HG02759 (cell line): Measurements from ENCODE around the gene SLC30A2.
A peak's percentile ranks its signal among the peaks of the same experiment; 100 is the strongest.

ENCODE experiments used
- ATAC-seq: cut with Tn5 transposase; IDR thresholded peaks from one replicate; pipeline ENCODE4 v1.9.1; 2021; ENCODE audit warnings: mild to moderate bottlenecking, moderate library complexity; ENCODE audit not compliant: unreplicated experiment

The SLC30A2 gene

GRCh38 chr1:25999041-25999800 is 46.7 kb downstream of the SLC30A2 start:
- ATAC-seq: no peak

- ATAC-seq: peak; percentile 97
Measured at GRCh38 chr1:25997828-25998761, 47.8 kb downstream of the SLC30A2 start, which contains the start of gene PAFAH2. PAFAH2 (minus strand) TSS chr1:25998063; CDS start chr1:25990816, 7,247 bp downstream.

DNA sequence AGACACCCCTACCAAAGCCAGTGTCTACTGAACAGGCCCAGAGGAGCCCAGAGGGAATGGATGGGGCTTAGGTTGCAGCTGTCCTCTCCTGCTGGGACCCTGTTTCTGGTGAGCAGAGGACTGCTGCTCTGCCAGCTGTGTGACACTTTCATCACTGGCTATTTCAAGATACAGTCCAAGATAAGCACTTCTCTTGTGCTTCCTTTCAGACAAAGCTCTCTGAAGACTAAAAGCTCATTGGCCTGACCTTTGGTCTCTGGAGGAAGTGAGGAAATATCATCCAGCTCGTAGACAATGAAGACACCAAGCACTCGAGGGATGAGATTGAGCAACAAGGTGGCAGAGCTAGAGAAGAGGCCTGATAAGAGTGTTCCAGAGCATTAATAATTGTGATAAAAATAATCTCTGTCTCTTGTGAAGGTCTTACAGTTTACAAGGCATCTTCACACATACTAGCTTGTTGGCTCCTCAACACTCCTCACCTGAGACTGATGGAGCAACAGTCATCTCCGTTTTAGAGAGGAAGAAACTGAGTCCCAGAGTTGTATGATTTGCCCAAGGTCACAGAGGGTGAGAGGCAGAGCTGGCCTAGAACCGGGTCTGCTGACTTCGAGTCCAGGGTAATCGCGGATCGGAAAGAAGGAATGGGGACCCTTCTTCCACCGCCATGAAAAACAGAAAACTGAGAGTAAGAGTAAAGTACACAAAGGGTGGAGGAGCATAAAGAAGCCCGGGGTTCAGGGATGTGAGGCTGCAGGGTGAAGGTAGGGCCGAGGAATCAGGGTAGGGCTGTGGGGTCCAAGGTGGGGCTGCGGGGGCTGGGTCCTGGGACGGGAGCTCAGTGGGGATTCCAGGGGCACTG is 48.7 kb downstream of the SLC30A2 start:
- ATAC-seq: no peak

DNA sequence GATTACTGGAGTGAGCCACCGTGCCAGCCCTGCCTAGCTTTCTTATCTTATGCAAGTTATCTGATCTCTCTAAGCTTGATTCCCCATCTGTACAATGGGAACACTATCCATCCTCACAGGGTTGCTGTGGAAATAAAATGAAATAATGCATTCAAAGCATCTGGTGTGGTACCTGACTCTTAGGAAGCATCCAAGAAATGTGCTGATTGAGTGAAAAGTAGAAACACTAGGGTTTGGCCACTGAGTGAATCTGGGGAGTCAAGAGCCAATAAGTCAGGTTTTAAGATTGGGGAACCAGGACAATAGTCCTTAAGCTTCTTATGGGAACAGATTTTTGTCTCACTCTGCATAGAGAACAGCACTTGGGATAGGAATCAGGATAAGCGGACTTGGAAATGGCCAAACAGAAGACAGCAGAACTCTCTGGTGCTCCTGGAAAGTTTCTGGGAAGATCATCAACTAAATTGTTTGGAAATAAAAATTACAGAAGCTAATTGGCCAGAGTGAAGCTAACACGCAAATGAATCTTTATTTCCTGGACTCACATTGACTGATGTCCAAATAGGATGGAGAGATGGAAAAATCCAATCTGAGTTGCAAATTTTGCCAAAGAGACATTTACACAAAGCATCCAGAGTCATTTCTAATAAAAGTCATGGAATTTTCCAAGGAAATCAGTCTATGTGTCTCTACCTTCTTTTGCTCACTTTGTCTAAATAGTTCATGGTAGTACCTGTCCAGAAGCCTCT is 51.3 kb downstream of the SLC30A2 start:
- ATAC-seq: no peak

DNA sequence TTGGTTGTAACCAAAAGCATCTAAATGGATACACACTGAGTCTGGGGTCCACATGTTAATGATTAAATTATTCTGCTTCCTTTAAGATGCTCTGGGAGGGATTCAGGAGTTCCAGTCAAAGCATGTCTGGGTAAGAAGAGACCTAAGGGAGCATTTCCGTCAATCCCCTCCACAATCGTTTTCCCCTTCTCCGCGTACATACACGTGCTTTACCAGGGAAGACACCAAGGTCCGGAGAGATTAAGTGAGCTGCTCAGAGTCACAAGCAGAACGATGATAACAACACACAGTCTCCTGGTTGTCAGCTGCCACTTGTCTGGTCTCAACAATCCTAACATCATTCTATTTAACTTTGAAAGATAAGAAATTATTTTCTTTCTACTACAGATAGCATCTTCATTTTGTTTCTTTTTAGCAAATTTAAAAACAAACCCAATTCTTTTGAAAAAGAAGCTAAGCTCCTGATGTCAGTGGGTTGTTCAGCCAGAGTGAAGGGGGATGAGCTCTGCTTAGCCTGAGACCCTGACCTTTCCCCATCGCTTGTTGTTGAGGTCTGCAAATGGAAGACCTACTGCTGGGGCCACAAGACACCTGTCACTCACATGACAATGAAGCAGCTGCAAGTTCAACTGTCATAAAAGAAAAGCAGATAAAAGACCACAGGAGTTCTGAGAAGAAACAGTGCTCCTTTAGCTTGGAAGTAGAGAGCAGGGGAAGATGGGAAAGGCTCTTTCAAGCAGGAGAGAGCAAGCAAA is 52.5 kb downstream of the SLC30A2 start:
- ATAC-seq: no peak

DNA sequence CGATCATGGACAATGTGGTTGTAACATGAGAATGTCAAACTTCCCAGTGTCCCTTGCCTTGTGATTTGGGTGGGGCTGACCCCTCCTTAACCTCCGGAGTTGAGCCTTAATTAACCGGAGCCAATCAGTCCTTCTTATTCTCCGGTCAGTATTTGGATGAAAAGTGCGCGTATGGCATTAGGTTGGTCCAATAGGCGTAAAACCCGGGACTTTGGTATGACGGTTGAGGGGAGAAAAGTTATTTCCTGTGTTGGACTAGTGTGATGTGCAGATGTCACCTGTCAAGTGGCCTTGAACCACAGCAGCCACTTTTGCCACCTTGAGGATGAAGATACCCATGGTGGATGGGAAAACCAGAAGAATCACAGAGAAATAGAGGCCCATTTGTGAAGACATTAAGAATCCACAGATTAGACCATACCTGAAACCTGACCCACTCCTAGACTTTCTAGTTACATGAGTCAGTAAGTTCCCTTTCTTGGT is 53.2 kb downstream of the SLC30A2 start:
- ATAC-seq: no peak

- ATAC-seq: no peak
Measured at GRCh38 chr1:25991937-25992688, 53.8 kb downstream of the SLC30A2 start.

DNA sequence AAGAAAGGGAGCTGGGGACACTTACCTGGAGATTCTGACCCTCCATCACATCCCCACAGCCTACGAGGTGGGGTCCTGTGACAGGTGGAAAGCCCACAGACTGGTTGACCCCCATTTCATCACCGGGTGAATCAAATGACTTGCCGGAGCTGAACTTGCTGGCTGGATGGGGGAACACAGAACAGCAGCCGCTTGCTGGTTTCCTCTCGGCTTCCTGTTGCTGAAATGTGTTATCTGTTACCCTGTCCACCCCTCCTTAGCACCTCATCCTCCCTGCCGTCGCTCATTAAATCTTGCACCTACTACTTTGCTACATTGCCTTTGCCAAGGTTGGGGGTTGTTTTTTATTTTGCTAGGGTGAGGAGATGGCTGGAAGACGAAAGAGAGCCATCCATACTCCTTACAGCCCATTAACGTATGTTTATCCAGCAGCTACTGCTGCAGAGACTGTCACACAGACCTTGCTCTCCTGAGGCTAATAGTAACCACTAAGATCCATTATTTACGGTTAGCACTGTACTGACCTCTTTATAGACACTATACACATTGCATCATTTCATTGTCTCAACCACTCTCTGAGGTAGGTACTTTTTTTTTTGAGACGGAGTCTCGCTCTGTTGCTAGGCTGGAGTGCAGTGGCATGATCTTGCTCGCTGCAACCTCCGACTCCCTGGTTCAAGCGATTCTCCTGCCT is 55.1 kb downstream of the SLC30A2 start:
- ATAC-seq: no peak

GRCh38 chr1:25990251-25990650 is 55.7 kb downstream of the SLC30A2 start:
- no peak for ATAC-seq

- no peak for ATAC-seq
Measured at GRCh38 chr1:25989440-25990234, 56.3 kb downstream of the SLC30A2 start.

GRCh38 chr1:25987951-25988350 is 58.0 kb downstream of the SLC30A2 start:
- ATAC-seq: no peak
